IMR-90 (cell line): Measurements from ENCODE around the gene CDC26. TPM values are rescaled to one million over a fixed set of nuclear protein-coding genes. Genes with fewer than 3 reads are reported as not detected.

Source experiments
- ATAC-seq: fragments of 200-7000 bp; cut with Tn5 transposase; 2 replicates; pipeline ENCODE4 v1.9.1; 2020; ENCODE audit warnings: low read depth, mild to moderate bottlenecking, moderate library complexity
- BruUV-seq: library from RNA; stranded (reverse); fragments of 400-500 nt; replicated peaks from 2 replicates; lab custom pipeline; 2021; lab: Mats Ljungman, UMichigan
- CTCF ChIA-PET: fragments of 300-600 bp; formaldehyde crosslinking; extraction: SDS; loops from one replicate; lab custom pipeline; 2021; ENCODE audit warnings: antibody characterized with exemption; lab: Yijun Ruan, JAX
- POLR2A ChIA-PET: fragments of 300-600 bp; sonication (Branson Sonifier 250); formaldehyde crosslinking; loops from one replicate; lab custom pipeline; 2022; ENCODE audit warnings: antibody characterized with exemption; ENCODE audit not compliant: unreplicated experiment; lab: Charles Lee
- DNase-seq: peaks from one replicate; pipeline ENCODE4 v3.0.0; 2013
- H2AFZ ChIP-seq: replicated peaks from 2 replicates; pipeline ENCODE3; 2013; ENCODE audit warnings: low read length, mild to moderate bottlenecking; ENCODE audit not compliant: poor library complexity
- H2AK5ac ChIP-seq: 2 replicates; pipeline ENCODE4 v1.6.1; 2013; ENCODE audit warnings: low read depth, low read length, inconsistent platforms
- H2AK9ac ChIP-seq: replicated peaks from 2 replicates; pipeline ENCODE3; 2013; ENCODE audit warnings: mild to moderate bottlenecking, low read depth, low read length, moderate library complexity; ENCODE audit not compliant: poor library complexity
- H2BK120ac ChIP-seq: 2 replicates; pipeline ENCODE4 v1.6.1; 2013; ENCODE audit warnings: low read depth, low read length, inconsistent platforms
- H2BK15ac ChIP-seq: 3 replicates; pipeline ENCODE4 v1.6.1; 2013; ENCODE audit warnings: low read depth, low read length, inconsistent platforms
- H2BK20ac ChIP-seq: 2 replicates; pipeline ENCODE4 v1.6.1; 2013; ENCODE audit warnings: low read depth, mild to moderate bottlenecking, inconsistent platforms, low read length, moderate library complexity
- H2BK5ac ChIP-seq: 2 replicates; pipeline ENCODE4 v1.6.1; 2013; ENCODE audit warnings: mild to moderate bottlenecking, low read depth, low read length, inconsistent platforms; ENCODE audit not compliant: poor library complexity, severe bottlenecking
- H3K14ac ChIP-seq: replicated peaks from 2 replicates; pipeline ENCODE4 v1.6.1; 2013; ENCODE audit warnings: low read depth, low read length, inconsistent platforms
- H3K18ac ChIP-seq: 2 replicates; pipeline ENCODE4 v1.6.1; 2013; ENCODE audit warnings: low read depth, low read length, control low read depth
- H3K23ac ChIP-seq: 2 replicates; pipeline ENCODE4 v1.6.1; 2013; ENCODE audit warnings: low read depth, low read length, inconsistent platforms
- H3K27ac ChIP-seq: 2 replicates; pipeline ENCODE4 v1.5.1; 2013; ENCODE audit warnings: mild to moderate bottlenecking, control low read depth, low read length; ENCODE audit not compliant: insufficient read depth
- H3K27me3 ChIP-seq: 2 replicates; pipeline ENCODE4 v1.6.1; 2013; ENCODE audit warnings: low read length; ENCODE audit not compliant: control insufficient read depth, insufficient read depth
- H3K36me3 ChIP-seq: 2 replicates; pipeline ENCODE4 v1.6.1; 2013; ENCODE audit warnings: low read length, mixed read lengths; ENCODE audit not compliant: control insufficient read depth, insufficient read depth
- H3K4ac ChIP-seq: 2 replicates; pipeline ENCODE4 v1.6.1; 2013; ENCODE audit warnings: low read depth, low read length, inconsistent platforms
- H3K4me1 ChIP-seq: 2 replicates; pipeline ENCODE4 v1.6.1; 2013; ENCODE audit warnings: low read length, mixed read lengths; ENCODE audit not compliant: control insufficient read depth, insufficient read depth
- H3K4me2 ChIP-seq: 2 replicates; pipeline ENCODE4 v1.6.1; 2013; ENCODE audit warnings: low read depth, mild to moderate bottlenecking, control low read depth, low read length, moderate library complexity
- H3K4me3 ChIP-seq: 2 replicates; pipeline ENCODE4 v1.5.1; 2013; ENCODE audit warnings: low read depth, mild to moderate bottlenecking, control low read depth, low read length, moderate library complexity; ENCODE audit not compliant: insufficient read depth
- H3K56ac ChIP-seq: 2 replicates; pipeline ENCODE4 v1.6.1; 2013; ENCODE audit warnings: low read length, inconsistent platforms; ENCODE audit not compliant: insufficient read depth; ENCODE audit errors: extremely low read depth
- H3K79me1 ChIP-seq, 2 experiments: 2 replicates each; pipeline ENCODE4 v1.6.1; 2013; ENCODE audit warnings: low read length in 2 of 2, inconsistent platforms in 1 of 2, low read depth in 1 of 2
- H3K9ac ChIP-seq: 2 replicates; pipeline ENCODE4 v1.6.1; 2013; ENCODE audit warnings: low read depth, low read length, control low read depth
- H3K9me1 ChIP-seq: 2 replicates; pipeline ENCODE4 v1.6.1; 2013; ENCODE audit warnings: low read length, inconsistent platforms; ENCODE audit not compliant: insufficient read depth
- H3K9me3 ChIP-seq: 2 replicates; pipeline ENCODE4 v1.6.1; 2013; ENCODE audit warnings: low read length; ENCODE audit not compliant: control insufficient read depth, insufficient read depth
- H4K20me1 ChIP-seq: 2 replicates; pipeline ENCODE4 v1.6.1; 2013; ENCODE audit warnings: low read length, inconsistent platforms; ENCODE audit not compliant: insufficient read depth
- H4K5ac ChIP-seq: 2 replicates; pipeline ENCODE4 v1.6.1; 2013; ENCODE audit warnings: mild to moderate bottlenecking, low read depth, low read length, control low read depth
- H4K8ac ChIP-seq, 2 experiments: 2 replicates each; pipeline ENCODE4 v1.6.1; 2013; ENCODE audit warnings: low read depth in 2 of 2, low read length in 2 of 2, control low read depth in 1 of 2, inconsistent platforms in 1 of 2
- H4K91ac ChIP-seq: 2 replicates; pipeline ENCODE4 v1.6.1; 2013; ENCODE audit warnings: low read depth, low read length, inconsistent platforms; ENCODE audit not compliant: insufficient read depth
- BHLHE40 ChIP-seq: fragments of 150-350 bp; IDR thresholded peaks from 2 replicates; pipeline ENCODE4 v1.6.1; 2016; ENCODE audit warnings: mild to moderate bottlenecking, low read depth, low read length
- CEBPB ChIP-seq: IDR thresholded peaks from 2 replicates; pipeline ENCODE4 v1.6.1; 2012; ENCODE audit warnings: low read depth, low read length, improper control_type of control experiment
- CHD1 ChIP-seq: IDR thresholded peaks from 2 replicates; pipeline ENCODE4 v1.6.1; 2012; ENCODE audit warnings: low read depth, low read length, improper control_type of control experiment
- CTCF ChIP-seq: conservative IDR thresholded peaks from 2 replicates; pipeline ENCODE4 v1.5.1; 2012; ENCODE audit warnings: mild to moderate bottlenecking, low read depth, low read length, improper control_type of control experiment
- ELK1 ChIP-seq: fragments of 150-350 bp; IDR thresholded peaks from 2 replicates; pipeline ENCODE4 v1.6.1; 2016; ENCODE audit warnings: low read depth, mild to moderate bottlenecking, low read length, moderate library complexity, borderline replicate concordance
- FOS ChIP-seq: fragments of 150-350 bp; IDR thresholded peaks from 2 replicates; pipeline ENCODE4 v1.6.1; 2016; ENCODE audit warnings: low read depth, low read length
- MAFK ChIP-seq: IDR thresholded peaks from 2 replicates; pipeline ENCODE4 v1.6.1; 2012; ENCODE audit warnings: low read depth, low read length, improper control_type of control experiment
- MAZ ChIP-seq: IDR thresholded peaks from 2 replicates; pipeline ENCODE4 v1.6.1; 2012; ENCODE audit warnings: low read depth, mild to moderate bottlenecking, low read length, improper control_type of control experiment, moderate library complexity, borderline replicate concordance
- NFE2L2 ChIP-seq: fragments of 150-350 bp; IDR thresholded peaks from 2 replicates; pipeline ENCODE4 v1.6.1; 2016; ENCODE audit warnings: low read depth, mild to moderate bottlenecking, low read length
- RAD21 ChIP-seq: IDR thresholded peaks from 2 replicates; pipeline ENCODE4 v1.6.1; 2012; ENCODE audit warnings: low read length, improper control_type of control experiment
- RCOR1 ChIP-seq: IDR thresholded peaks from 2 replicates; pipeline ENCODE4 v1.6.1; 2012; ENCODE audit warnings: mild to moderate bottlenecking, low read length, improper control_type of control experiment; ENCODE audit not compliant: insufficient replicate concordance
- RFX5 ChIP-seq: IDR thresholded peaks from 2 replicates; pipeline ENCODE4 v1.8.0; 2012; ENCODE audit warnings: low read depth, mild to moderate bottlenecking, low read length, moderate library complexity
- SMC3 ChIP-seq: fragments of 150-350 bp; IDR thresholded peaks from 2 replicates; pipeline ENCODE4 v1.6.1; 2016; ENCODE audit warnings: low read depth, mild to moderate bottlenecking, antibody characterized with exemption, low read length, moderate library complexity
- WGBS, 2 experiments: methylation state at CpG; one replicate each; pipeline versions ENCODE4 v1.1.5 to v1.1.7; 2013; ENCODE audit warnings: missing lambda C conversion rate in 2 of 2; ENCODE audit not compliant: insufficient read length in 1 of 2; ENCODE audit errors: extremely low coverage in 2 of 2; 5-methylcytosine and 5-hydroxymethylcytosine counted together
- dilution Hi-C: fragments of 300-500 bp; cut with HindIII; formaldehyde crosslinking; loops from one replicate; pipeline ENCODE4 v1.14.3; 2018; ENCODE audit warnings: low sequenced_read_pairs; ENCODE audit not compliant: unreplicated experiment
- in situ Hi-C: fragments of 300-500 bp; cut with MboI; formaldehyde crosslinking; loops from 3 replicates; pipeline ENCODE4 v1.14.3; 2019; ENCODE audit warnings: low sequenced_read_pairs, inconsistent platforms, mixed read lengths
- intact Hi-C: fragments of 100-400 bp; cut with micrococcal nuclease; formaldehyde crosslinking; loops from 2 replicates; pipeline ENCODE4 v1.10.0; 2022
- polyA plus RNA-seq, 3 experiments: library from polyadenylated mRNA; depleted of rRNA; stranded (reverse); fragments of >200 nt; gene quantifications; 2 replicates each; pipeline ENCODE4 v1.2.3, GENCODE V29; 2012; ENCODE audit warnings: low replicate concordance in 1 of 3
- total RNA-seq: library from RNA; depleted of rRNA; stranded (reverse); fragments of >200 nt; gene quantifications from 2 replicates; pipeline ENCODE4 v1.2.3, GENCODE V29; 2012

CDC26 gene
- total and polyA plus RNA-seq, 2 of the 4 experiments (the other 2 are of a cell fraction) = 16.5 to 32.7 TPM

- no peaks in the 10 kb centered on the region for H3K9me1 ChIP-seq
- TF ChIP-seq RFX5 (no peak), FOS (no peak), RAD21 (no peak), CHD1 (no peak), RCOR1 (no peak), CEBPB (no peak), MAFK (no peak), BHLHE40 (no peak), NFE2L2 (no peak), CTCF (no peak), ELK1 (no peak), SMC3 (no peak), MAZ (no peak)
- no peak overlapping the region for H2AK9ac ChIP-seq
- DNase-seq (no peak), ATAC-seq (no peak)
- no peak overlapping the region for H2AFZ ChIP-seq
- ChIA-PET CTCF (no interaction called here), POLR2A (no interaction called here)
- H4K5ac ChIP-seq = no peak overlapping the region
- BruUV-seq = no TSS peak
- no peak overlapping the region for H4K91ac ChIP-seq
- no peaks in the 10 kb centered on the region for H4K20me1 ChIP-seq
- no peak overlapping the region for H4K8ac ChIP-seq
- H3K23ac ChIP-seq = no peak overlapping the region
- no peak overlapping the region for H3K4me2 ChIP-seq
- H3K4ac ChIP-seq = no peak overlapping the region
- dilution Hi-C loops (no loop called here), intact Hi-C loops (no loop called here), in situ Hi-C loops (no loop called here)
- H2BK20ac ChIP-seq = no peak overlapping the region
- no peak overlapping the region for H3K27ac ChIP-seq
- no peaks in the 10 kb centered on the region for H3K36me3 ChIP-seq
- no peaks in the 10 kb centered on the region for H3K79me1 ChIP-seq
- H3K27me3 ChIP-seq = peaks cover 32% of the 10 kb centered on the region
- no peak overlapping the region for H3K18ac ChIP-seq
- H3K9me3 ChIP-seq = no peaks in the 10 kb centered on the region
- 81% methylated on average over 5 of the region's 15 CpGs; no CpG with 5 or more reads in 1 of the 2 experiments for WGBS, 2 experiments
- H3K4me3 ChIP-seq = no peak overlapping the region
- H2BK5ac ChIP-seq = no peak overlapping the region
- H3K14ac ChIP-seq = no peak overlapping the region
- no peak overlapping the region for H2AK5ac ChIP-seq
- no peak overlapping the region for H2BK120ac ChIP-seq
- H3K9ac ChIP-seq = no peak overlapping the region
- H3K4me1 ChIP-seq = no peaks in the 10 kb centered on the region
- no peak overlapping the region for H2BK15ac ChIP-seq
- no peak overlapping the region for H3K56ac ChIP-seq
Observed at GRCh38 chr9:113298924-113299770, 23.8 kb upstream of the CDC26 start.
